Lower lobe of right lung (tissue), 2 donors: ENCODE measurements around the gene PRLH. TPM values are rescaled to one million over a fixed set of nuclear protein-coding genes. Genes with fewer than 3 reads are reported as not detected.

Source experiments
- ATAC-seq, 2 donors: fragments of 200-7000 bp; cut with Tn5 transposase; one replicate each; pipeline ENCODE4 v1.9.1; 2020 to 2022; ENCODE audit warnings: mild to moderate bottlenecking in 2 of 2, moderate library complexity in 2 of 2
- DNase-seq: peaks from one replicate; pipeline ENCODE4 v3.0.0-alpha.2; 2020
- H3K27ac ChIP-seq: fragments of 200-600 bp; one replicate; pipeline ENCODE4 v1.8.0; 2022
- H3K27me3 ChIP-seq: fragments of 200-600 bp; one replicate; pipeline ENCODE4 v1.8.0; 2022; ENCODE audit warnings: low read depth
- H3K36me3 ChIP-seq: fragments of 200-600 bp; one replicate; pipeline ENCODE4 v1.8.0; 2022; ENCODE audit warnings: mild to moderate bottlenecking
- H3K4me1 ChIP-seq: fragments of 200-600 bp; one replicate; pipeline ENCODE4 v1.8.0; 2022
- H3K4me3 ChIP-seq: fragments of 200-600 bp; one replicate; pipeline ENCODE4 v1.8.0; 2022; ENCODE audit warnings: mild to moderate bottlenecking
- H3K9me3 ChIP-seq: fragments of 200-600 bp; one replicate; pipeline ENCODE4 v1.8.0; 2022
- intact Hi-C: fragments of 100-400 bp; cut with DNase I; formaldehyde crosslinking; loops from one replicate; pipeline ENCODE4 v1.11.0; 2022
- total RNA-seq: library from RNA; stranded (reverse); fragmentation: NEBNext Ultra II Directional; extraction: Animal tissue kit (Norgen Biotek cat#: 25700); gene quantifications from one replicate; pipeline ENCODE4 v1.2.1, GENCODE V29; 2021
- TF ChIP-seq, protein P1 (sequence below): fragments of 200-600 bp; IDR thresholded peaks from one replicate; pipeline ENCODE4 v1.8.0; 2022; ENCODE audit warnings: antibody characterized with exemption, mild to moderate bottlenecking
- donor health status: DM: no; HTN: yes; CAD: no; lungs with severe emphysema.

The PRLH gene
- total RNA-seq, 1 donor from 2014 or later = not detected

DNA sequence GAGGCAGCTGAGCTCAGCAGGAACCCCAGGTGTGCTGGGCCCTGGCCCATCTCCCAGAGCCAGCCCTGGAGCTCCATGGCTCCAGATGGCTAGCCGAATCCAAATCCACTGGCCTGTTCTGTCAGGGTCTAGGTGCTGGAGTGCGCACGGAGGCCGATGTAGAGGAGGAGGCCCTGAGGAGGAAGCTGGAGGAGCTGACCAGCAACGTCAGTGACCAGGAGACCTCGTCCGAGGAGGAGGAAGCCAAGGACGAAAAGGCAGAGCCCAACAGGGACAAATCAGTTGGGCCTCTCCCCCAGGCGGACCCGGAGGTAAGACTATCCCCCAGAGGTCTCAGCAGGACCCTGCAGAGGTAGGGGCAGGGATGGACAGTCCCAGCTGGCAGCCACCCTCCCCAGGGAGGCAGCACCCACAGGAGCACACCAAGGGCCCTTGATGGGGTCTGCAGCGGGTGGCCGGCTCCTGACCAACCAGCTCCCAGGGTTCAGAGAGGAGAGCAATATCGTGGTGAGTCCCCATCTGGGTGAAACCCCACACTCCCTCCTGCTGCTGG is 26.1 kb upstream of the PRLH start:
- no peak for DNase-seq
- ATAC-seq = peak in 1 of 2 donors; percentile 33

DNA sequence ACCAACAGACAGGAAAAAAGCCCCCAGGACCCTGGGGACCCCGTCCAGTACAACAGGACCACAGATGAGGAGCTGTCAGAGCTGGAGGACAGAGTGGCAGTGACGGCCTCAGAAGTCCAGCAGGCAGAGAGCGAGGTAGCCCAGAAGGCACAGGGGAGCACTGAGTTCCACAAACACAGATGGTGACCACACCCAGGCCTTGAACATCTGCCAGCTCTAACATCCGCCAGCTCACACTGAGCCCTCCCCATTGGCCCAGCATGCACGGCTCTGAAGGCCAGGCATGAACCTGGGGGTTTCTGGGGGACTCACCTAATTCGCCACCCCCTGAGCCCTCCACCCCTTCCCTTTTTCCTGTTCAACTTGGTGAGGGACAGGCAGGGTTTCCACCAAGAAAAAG is 25.6 kb upstream of the PRLH start:
- intact Hi-C loops = no loop called here
- no peak overlapping the region for H3K4me3 ChIP-seq
- DNase-seq (no peak), ATAC-seq (peak; percentile 31 to 39)
- TF ChIP-seq, protein P1, sequence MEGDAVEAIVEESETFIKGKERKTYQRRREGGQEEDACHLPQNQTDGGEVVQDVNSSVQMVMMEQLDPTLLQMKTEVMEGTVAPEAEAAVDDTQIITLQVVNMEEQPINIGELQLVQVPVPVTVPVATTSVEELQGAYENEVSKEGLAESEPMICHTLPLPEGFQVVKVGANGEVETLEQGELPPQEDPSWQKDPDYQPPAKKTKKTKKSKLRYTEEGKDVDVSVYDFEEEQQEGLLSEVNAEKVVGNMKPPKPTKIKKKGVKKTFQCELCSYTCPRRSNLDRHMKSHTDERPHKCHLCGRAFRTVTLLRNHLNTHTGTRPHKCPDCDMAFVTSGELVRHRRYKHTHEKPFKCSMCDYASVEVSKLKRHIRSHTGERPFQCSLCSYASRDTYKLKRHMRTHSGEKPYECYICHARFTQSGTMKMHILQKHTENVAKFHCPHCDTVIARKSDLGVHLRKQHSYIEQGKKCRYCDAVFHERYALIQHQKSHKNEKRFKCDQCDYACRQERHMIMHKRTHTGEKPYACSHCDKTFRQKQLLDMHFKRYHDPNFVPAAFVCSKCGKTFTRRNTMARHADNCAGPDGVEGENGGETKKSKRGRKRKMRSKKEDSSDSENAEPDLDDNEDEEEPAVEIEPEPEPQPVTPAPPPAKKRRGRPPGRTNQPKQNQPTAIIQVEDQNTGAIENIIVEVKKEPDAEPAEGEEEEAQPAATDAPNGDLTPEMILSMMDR = no peak
- peaks cover 47% of the 10 kb centered on the region for H3K36me3 ChIP-seq
- no peaks in the 10 kb centered on the region for H3K27me3 ChIP-seq
- no peaks in the 10 kb centered on the region for H3K9me3 ChIP-seq
- peaks cover 21% of the 10 kb centered on the region for H3K4me1 ChIP-seq
- peak overlapping the region; percentile 36 for H3K27ac ChIP-seq

More for the DNA sequence above, 26.1 kb upstream of the PRLH start:
- TF ChIP-seq, protein P1 = no peak
- Histone ChIP-seq H3K27me3 (no peaks in the 10 kb centered on the region), H3K36me3 (peaks cover 43% of the 10 kb centered on the region), H3K27ac (no peak overlapping the region), H3K4me3 (no peak overlapping the region), H3K9me3 (no peaks in the 10 kb centered on the region), H3K4me1 (peaks cover 21% of the 10 kb centered on the region)
- intact Hi-C loops = no loop called here

DNA sequence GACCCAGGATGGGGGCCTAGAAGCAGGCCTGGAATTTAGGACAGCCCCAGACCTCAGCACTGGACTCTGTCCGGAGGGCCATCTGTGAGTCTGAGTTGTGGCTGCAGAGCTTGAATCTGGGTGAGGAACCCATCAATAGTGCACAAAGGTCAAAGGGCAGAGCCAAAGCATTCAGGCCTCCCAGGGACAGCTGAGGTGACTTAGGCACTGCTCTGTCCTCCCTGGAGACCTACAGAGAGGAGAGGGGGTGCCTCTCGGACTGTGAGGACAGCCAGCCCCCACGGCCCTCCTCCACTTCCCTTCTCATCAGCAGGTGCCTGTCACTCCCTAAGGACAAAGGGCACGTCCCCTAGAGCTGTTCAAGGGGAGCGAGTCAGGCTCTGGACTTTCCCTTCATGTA is 25.1 kb upstream of the PRLH start:
- Histone ChIP-seq H3K27ac (peak overlapping the region; percentile 36), H3K36me3 (peaks cover 50% of the 10 kb centered on the region), H3K27me3 (no peaks in the 10 kb centered on the region), H3K9me3 (no peaks in the 10 kb centered on the region), H3K4me1 (peaks cover 21% of the 10 kb centered on the region), H3K4me3 (no peak overlapping the region)
- TF ChIP-seq, protein P1 = no peak
- ATAC-seq (no peak), DNase-seq (no peak)
- intact Hi-C loops = no loop called here

DNA sequence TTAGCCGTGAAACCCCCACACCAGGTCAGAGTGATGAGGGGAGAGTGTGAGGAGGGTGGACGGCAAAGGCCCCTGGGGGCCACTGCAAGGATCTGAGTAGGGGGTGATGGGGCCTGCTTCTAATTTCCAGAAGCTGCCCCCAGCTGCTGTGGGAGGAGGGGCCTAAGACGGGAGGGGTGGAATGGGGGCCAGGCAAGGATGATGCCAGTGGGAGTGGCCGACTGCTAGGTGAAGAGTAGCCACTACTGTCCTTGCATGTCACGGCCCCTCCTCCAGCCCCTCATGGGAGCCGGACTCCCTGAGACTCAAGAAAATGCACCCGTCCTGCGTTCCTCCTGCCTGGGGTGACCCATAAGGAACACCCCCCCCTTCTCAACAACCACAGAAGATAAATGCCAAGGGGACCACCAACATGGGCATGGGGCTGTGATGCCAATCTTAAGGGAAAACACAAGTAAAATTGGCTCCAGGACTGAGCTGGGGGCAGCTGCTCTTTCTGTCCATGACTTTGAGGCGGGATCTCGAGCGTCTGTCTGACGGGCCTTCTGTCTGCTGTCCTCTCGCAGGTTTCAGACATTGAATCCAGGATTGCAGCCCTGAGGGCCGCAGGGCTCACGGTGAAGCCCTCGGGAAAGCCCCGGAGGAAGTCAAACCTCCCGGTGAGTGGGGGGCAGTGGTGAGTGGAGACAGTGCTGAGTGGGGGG is 24.2 kb upstream of the PRLH start:
- TF ChIP-seq, protein P1 = no peak
- H3K27ac ChIP-seq = no peak overlapping the region
- H3K4me3 ChIP-seq = no peak overlapping the region
- no peak for DNase-seq
- peak; percentile 18 to 20 for ATAC-seq
- H3K36me3 ChIP-seq = peaks cover 58% of the 10 kb centered on the region
- intact Hi-C loops = no loop called here
- peaks cover 21% of the 10 kb centered on the region for H3K4me1 ChIP-seq
- no peaks in the 10 kb centered on the region for H3K27me3 ChIP-seq
- no peaks in the 10 kb centered on the region for H3K9me3 ChIP-seq

DNA sequence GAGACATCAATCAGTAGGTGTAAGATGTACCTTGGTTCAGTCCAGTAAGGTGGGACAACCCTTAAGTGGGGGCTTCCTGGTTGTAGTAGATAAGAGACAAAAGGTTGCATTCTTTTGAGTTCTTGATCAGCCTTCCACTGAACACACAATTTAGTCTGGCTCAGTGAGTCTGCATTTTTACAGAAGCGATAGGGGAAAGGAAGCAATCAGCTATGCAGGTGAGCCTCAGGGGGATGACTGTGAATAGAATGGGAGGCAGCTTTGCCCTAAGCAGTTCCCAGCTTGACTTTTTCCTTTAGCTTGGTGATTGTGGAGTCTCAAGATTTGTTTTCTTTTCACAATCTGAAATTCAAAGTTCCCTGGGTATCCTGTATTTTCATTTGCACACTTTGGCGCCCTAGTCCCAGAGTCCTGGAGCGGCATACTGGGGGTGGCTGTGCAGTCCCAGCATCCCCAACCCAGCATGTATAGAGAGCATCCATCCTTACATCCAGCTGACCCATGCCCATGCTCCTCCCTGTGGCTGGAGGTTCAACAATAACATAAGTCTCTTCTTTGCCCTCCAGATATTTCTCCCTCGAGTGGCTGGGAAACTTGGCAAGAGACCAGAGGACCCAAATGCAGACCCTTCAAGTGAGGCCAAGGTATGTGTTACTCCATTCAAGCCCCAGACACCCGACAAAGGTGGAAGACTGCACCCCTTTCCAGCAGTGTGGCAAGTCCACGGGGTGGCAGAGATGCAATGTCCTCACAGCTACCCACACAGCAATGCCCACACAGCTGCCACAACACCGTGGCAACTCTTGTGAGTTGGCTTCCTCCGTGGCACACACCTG is 20.1 kb upstream of the PRLH start:
- Histone ChIP-seq H3K4me3 (no peak overlapping the region), H3K27me3 (no peaks in the 10 kb centered on the region), H3K4me1 (peaks cover 13% of the 10 kb centered on the region), H3K36me3 (peaks cover 61% of the 10 kb centered on the region), H3K27ac (no peak overlapping the region), H3K9me3 (no peaks in the 10 kb centered on the region)
- TF ChIP-seq, protein P1 = no peak
- ATAC-seq (peak; percentile 25 to 34), DNase-seq (no peak)
- intact Hi-C loops = no loop called here
